GM15510 (cell line): Measurements from ENCODE around the gene LMO1.

ENCODE experiments used
- POLR2A ChIP-seq: IDR thresholded peaks from 3 replicates; pipeline ENCODE4 v1.6.1; 2011; ENCODE audit warnings: borderline replicate concordance; ENCODE audit not compliant: insufficient read length; ENCODE audit errors: extremely low read depth

Gene LMO1

DNA sequence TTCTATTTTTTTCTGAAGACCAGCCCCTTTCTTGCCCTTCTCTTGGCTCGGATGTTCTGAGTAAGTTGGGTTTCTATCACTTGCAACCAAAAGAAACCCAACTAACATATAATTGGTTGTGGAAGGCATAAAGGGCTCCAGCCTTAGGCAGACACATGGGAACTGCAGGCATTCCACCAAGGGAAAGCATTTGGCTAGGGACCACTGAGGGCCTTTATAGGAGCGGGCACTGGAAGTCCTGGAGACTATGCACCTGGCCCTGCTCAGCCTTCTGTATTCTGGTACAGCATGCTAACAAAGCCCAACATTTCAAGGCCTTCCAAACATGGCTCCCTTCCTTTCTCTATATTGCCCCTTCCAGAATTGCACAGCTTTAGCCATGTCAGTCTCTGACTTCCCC lies 17.6 kb upstream of the LMO1 start:
- TF ChIP-seq POLR2A: no peak

DNA sequence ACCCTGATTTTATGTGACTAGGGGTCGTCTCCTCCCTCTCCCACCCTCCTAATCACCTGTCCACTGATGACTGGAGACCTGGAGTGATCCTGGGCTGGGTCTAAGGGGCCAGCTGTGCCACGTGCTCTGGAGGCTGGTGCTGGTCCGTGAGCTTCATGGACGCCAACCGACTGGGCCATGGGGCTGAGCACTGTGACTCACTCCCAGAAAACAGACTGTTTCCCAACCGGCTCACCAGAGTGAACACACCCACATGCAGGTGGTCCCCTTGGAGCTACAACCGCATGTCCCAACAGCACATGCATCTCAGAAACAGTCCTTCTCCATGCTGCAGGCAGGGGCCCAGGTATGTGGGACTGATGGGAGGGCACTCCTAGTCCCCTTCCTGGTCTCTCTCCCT lies 14.0 kb upstream of the LMO1 start:
- TF ChIP-seq POLR2A: no peak

- no peak for TF ChIP-seq POLR2A
These were observed 12.8 kb upstream of the LMO1 start for GRCh38 chr11:8276528-8276927.

GRCh38 chr11:8273287-8273686 lies 9.6 kb upstream of the LMO1 start:
- TF ChIP-seq POLR2A: no peak

DNA sequence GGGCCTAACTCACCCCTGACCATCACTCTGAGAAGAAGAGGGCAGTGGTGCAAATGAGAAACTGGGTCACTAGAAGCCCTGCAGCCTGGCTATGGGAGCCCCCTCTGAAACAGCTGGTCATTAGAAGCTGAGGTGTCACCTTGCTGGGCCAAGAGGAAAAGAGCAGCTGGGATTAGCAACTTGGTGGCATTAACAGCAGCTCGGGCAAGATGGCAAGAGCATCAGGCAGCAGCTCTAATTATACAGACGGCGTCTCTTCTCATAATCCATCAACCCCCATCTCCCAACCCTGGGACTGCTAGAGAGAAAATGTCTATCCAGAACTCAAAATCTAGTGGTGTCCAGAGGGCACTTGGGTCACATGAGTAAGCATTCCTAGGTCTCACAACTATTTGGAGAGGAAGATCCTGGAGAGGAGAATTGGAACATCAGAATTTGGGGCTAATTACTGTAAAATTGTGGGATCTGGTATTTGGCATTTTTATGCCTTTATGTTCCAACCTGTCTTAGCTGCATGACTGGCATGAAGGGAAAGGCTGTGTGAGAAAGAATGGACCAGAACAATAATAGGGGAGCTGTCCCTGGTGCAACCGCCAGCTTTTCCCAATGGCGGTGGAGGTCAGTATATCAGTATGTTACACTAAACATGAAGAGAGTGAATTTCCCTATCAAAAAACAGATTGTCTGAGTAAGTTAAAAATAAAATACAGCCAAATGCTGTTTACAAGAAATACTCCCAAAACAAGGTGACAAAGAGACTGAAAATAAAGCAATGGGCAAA lies 7.6 kb upstream of the LMO1 start:
- TF ChIP-seq POLR2A: no peak

DNA sequence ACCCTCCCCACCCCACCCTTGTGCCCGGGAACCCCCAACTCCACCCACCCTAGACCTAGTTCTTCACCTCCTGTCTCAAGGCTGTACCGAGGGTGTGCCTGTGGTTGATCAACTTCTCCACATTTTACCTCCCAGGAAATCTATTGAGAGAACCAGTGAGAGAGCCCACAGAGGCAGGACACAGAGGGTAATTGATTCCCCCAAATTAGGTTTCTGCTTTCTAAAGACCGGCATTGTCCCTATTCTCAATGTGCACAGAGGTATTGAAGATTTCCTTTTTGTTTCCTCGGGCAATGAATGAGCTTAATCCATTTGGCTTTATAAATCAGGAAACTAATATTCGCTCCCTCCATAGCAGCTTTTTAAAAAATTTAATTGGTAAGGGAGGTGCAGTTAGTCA lies 6.0 kb upstream of the LMO1 start:
- TF ChIP-seq POLR2A: no peak

DNA sequence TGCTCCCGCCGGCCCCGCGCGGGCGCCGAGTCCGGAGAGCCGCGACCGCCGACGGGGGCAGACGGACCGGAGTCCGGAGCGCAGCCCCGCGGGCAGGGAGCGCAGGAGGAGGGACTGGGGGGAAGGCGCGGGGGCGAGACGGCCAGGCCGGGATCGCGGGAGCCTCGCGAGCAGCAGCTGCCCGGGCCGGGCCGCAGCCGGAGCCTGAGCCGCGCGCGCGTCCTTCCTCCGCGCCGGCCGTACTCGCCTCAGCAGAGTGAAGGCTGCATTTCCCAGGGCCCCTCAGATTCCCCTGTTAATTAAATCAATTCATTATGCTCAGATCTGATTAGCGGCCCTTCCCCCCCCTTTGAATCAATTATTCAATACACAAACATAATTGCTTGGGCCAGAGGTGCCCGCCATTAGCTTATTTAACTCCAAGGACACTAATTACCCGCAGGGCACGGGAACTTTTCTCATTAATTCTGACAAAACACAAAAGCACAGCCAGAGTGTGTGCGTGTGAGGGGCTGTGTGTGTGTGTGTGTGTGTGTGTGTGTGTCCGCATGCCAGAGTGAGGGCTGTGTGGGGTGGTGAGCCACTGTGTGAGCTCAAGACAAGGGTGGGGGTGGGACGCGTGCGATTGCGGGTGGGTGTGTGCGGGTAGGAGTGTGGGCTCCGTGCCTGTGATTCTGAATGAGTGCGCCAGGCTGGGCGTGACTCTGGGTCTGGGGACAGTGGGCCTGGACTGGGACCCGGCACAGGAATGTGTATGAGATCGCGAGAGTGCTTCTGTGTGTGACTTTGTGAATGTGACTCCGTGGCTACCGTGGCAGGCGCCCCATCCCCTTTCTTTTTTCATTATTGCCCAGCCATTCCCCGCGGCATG lies 5.1 kb upstream of the LMO1 start:
- TF ChIP-seq POLR2A: no peak

GRCh38 chr11:8267831-8268529 lies 4.3 kb upstream of the LMO1 start:
- no peak for TF ChIP-seq POLR2A

DNA sequence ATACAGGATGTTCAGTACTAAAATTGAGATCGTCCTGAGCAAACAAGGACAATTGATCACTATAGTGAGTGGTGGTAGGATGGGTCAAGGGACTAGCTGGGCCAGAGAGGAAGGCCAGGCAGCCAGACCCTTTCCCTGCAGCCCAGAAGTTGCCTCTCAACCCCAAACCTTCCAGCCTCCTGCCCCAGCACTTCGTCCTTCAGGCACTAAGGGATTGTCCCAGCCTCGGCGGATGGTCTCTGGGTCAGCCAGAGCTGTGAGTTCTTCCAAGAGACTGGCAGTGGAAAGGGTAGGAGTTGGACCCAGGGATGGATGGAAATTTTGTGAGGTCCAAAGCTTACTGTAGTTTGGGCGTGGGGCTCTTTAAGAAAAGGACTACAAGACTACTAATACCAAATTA lies 3.6 kb upstream of the LMO1 start:
- TF ChIP-seq POLR2A: no peak

DNA sequence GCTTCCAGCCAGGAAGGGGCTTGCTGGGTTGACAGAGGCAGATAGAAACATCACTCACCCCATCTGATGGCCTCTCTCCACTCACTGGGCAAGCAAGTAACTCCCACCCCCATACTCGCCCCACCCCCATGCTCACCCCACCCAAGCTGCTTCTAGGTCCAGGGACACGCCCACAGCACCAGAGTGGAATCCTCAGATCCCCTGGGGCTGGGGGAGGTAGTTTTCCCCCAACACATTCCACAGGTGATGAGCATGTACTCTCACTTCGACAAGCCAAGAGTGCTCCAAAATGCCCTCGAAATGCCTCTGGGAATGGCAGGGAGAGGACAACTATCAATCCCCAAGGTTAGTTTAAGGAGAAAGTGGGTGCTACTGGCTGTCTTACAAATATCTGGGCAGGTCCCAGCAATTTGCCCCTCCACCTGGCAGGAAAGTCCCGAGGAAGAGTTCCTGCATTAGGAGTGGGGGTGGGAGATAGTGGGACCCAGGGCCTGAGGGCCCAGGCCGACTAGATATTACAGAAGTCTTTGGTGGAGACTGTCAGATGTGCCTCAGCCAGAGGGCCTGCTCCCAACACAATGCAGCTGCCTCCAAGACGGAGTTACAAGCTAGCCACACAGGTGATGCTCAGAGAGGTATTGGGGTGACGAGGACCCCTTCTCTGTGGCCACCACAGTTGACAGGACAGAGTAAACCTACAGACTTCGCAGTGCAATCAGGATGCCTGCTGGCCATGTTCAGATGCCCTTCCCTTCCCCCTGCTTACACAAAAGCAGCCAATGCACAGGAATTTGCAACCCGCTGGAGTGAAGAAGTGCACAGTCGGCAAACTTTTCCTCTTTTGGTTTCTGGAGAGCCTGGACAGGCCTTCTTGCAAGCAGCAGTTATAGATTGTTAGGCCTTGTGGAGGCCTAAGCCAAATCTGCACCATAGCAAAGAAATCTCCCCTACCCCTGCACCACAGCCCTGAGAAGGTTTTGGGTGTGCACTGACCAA lies 2.9 kb upstream of the LMO1 start:
- no peak for TF ChIP-seq POLR2A

GRCh38 chr11:8265681-8266241 lies 2.1 kb upstream of the LMO1 start:
- TF ChIP-seq POLR2A: no peak

DNA sequence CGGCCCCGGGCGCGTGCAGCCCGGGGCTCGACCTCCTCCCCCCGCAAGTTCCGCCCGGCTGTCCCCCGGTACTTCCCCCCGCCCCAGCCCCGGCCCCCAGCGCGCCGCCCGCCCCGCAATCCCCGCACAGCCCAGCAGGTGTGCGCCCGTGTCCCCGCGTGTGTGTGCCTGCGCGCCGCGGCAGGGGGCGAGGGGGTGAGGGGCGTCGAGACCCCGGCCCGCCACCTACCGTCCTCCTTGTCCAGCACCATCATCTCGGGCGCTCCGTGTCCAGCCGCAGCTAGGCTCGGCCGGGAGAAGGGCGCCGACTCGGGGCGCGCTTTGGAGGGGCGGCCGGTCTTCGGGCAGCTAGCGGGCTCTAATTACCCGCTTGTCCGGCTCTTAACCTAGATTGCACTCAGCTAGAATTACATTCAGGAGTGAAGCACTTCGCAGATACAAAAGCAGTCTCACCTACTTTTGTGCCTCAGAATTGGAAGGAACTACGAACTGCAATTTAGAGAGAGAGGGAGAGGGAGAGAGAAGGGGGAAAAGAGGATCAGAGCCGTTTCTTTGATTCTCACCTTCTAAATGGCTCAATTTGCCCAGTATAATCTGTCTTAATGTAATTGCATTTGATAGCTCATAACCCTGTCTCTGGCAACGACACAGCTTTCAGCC lies 439 bp downstream of the LMO1 start:
- TF ChIP-seq POLR2A: no peak

DNA sequence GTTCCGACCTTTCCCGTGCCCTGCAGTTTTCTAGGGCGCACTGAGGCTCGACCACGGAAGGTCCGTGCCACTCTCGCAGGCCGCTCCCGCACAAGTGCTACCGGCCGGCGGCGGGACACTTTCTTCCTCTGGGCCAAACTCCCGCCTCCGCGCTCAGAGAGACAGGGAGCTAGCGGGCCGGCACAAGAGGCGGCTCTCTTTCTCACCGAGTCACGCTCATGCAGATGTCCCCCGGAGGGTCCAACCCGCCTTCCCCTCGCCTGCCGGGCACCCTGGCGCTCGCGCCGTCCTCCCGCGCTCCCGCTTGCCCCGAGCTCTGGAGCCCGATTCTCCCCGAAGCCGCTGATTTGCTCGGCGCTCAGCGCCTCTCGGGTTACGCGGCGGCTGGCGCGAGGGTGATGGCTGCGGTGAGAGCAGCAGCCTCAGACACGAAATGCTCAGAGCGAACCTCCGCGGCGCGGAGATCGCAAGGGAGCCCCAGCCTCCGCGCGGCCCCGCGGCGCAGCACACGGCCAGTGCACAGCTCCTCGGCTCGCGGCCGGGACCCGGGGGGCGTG lies 1.0 kb downstream of the LMO1 start:
- no peak for TF ChIP-seq POLR2A
